NCI-H82 (cell line): ENCODE measurements around the gene ORC6.

Experiments
- DNase-seq: peaks from one replicate; lab custom pipeline; 2025; lab: John Stamatoyannopoulos, UW

The ORC6 gene

DNA sequence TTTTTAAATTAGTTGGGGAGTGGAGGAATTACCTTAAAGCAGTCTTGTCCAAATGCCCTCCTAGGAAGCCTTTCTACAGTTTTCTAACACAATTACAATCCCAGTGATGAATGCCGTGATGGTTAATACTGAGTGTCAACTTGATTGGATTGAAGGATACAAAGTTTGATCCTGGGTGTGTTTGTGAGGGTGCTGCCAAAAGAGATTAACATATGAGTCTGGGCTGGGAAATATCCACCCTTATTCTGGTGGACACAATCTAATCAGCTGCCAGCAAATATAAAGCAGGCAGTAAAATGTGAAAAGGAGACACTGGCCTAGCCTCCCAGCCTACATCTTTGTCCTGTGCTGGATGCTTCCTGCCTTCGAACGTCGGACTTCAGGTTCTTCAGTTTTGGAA, 12.2 kb downstream of the ORC6 start:
- DNase-seq: peak; percentile 56

DNA sequence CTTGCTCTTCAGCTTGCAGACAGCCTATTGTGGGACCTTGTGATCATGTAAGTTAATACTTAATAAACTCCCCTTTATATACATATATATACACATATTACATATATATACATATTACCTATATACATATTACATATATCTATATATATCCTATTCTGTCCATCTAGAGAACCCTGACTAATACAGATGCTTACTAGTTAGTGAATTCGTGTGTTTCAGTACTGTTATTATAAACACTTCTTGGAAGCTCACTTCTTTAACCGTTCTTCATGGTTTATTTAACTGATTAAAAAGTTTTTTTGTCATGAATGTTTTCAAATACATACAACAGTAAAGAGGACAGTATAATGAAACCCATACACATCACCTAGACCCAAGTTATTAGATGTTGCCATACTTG, 12.6 kb downstream of the ORC6 start:
- DNase-seq: no peak

DNA sequence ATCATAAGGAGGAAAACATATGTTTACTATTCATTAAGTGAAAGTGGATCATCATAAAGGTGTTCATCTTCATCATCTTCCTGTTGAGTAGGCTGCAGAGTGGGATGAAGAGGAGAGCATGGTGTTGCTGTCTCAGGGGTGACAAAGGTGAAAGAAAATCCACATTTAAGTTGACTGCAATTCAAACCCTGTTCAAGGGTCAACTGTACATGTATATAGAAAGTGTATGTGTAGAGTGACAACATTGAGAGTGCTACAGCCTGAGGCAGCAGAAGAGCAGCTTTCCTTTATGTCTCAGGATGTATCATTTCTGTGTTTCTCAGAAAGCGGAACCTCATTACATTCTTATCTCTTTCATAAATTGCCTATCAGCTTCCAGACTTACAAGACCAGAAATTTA, 17.2 kb downstream of the ORC6 start:
- no peak for DNase-seq

DNA sequence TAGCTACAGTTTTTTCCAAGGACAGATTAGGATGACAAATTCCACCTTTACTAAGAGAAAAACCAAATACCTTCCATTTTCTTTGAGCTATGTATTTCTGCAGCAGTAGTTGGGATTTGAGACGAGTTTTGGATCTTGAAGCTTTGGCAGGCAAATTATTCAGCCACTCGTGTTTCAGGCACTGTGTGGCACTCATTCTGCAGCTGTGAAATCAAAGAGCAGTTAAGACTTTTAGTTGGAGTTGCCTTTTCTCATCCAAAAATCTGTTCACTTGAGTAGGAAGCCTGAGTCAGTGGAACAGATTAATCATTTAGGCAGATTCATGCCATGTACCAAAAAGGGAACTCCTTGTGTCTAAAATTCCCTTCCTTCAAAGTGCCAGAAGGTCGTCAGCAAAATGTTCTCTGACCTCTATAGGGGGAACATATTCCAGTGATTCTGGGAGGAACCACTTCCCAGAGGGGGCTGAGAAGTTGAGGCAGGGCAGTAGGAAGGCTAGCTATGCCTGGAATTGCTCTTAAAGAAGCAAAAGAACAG, 20.1 kb downstream of the ORC6 start:
- no peak for DNase-seq

DNA sequence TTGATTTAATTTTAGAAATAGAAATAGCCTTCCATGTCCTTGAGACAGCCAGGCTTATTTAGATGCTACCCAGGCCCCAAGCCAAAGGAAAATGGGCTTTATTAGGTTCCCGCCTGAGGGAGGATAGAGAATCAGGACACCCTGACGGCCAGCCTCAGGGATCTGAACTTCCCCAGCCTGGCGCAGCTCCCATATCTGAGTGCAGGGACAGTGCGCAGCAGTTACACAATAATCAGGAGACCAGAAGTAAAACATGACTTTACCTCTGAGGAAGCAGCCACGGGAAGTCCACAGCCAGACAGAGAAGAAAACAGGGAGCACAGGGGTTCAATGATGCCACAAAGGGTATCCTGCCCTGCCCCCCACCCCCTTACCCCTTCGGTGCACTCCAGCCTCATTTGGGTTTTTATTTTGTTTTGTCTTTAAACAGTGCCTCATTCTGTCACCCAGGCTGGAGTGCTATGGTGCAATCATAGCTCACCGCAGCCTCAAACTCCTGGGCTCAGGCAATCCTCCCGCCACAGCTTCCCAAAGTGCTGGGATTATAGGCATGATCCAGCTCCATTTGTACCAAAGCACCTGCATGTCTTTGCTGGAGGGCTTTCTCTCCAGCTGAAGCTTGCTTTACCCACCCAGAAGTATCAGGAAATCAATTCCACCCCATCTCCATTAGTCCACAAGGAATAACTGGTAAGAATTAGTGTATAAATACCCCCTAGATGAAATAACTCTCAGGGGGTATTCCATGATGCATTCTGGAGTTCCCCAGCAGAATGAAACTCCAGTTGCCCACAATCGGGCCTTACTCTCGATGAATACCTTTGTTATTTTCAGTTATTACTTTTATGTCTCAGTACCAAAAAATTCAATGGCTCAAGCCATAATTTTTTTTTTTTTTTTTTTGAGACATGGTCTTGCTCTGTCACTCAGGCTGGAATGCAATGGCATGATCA, 21.9 kb downstream of the ORC6 start:
- no peak for DNase-seq

DNA sequence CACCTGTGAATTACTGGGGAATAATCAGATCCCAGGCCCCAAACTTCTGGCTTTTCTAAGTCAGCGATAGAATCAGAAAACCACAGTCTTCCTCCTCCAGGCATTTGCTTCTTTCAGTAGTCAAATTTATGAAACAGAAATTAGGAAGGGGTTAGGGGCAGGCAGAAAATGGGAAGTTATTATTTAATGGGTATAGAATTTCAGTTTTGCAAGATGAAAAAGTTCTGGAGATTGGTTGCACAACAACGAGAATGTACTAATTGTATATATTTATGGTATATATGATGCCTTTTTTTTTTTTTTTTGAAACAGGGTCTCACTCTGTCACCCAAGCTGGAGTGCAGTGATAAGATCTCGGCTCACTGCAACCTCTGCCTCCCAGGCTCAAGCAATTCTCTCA, 23.5 kb downstream of the ORC6 start:
- no peak for DNase-seq

DNA sequence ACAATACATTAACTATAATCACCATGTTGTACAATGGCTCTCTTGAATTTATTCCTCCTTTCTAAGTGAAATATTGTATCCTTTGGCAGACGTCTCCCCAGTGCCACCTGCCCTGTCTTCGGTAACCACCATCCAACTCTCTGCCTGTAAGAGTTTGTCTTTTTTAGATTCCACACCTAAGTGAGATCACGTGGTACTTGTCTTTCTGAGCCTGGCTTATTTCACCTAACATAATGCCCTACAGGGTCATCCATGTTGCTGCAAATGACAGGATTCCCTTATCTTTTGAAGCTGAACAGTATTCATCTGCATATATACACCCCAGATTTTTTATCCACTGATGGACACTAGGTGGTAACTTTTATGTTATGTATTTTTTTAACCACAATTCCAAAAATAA, 24.2 kb downstream of the ORC6 start:
- DNase-seq: no peak

DNA sequence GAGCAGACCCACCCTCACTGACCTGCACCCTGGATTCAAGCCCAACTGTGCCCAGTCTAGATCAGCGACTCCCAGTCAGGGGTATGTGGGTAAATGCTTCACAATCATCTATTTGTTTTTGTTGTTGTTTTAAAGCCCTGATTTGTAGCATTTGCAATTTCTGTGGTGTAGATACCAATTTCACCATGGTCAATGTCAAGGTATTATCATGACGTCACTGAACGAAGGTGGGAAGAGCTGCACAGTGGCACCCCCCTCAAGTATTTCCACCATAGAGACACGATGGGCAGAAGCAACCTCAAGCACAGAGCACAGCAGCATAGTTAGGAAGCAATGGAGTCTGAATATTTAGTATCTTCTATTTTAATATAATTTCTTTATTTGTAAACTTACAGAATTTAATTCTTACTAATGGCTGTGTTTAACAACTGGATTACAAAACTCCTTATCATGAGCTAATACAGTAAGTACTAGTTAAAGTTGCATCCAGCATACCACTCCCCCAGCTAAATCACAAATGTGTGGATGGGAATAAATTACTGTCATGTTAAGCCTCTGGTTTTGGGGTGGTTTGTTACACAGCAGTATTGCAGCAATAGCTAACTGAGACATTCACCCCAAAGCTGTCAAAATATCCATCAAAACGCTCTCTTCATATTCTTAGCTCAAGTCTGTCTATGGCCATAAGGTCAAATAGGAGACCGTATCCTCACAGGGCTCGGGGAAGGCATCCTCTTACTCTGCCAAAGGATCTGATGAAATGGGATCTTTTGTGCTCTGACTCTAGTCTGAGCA, 25.5 kb downstream of the ORC6 start:
- no peak for DNase-seq

DNA sequence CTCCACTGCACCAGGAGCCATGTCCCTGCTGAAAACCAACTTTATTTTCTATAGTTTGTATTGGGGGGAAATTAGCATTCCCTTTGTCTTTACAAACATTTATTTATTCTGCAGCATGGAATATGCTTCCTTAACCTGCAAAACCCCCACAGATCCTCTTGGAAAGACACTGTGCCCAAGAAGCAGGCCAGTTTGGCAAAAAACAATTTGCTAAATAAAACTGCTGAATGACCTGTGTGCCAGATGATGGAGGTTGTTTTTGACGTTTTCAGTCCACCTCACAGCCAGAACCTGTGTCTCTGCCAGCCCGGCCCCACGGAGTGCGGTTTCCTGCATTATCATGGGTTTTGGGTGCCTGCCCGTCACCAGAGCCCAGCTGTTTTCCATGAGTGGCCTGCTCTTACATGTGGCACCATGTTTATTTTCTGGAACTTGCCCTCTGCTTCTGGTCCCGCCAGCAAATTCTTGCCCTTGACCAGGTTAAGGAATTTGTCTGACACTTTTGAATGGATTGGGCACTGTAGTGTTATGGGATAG, 26.4 kb downstream of the ORC6 start:
- DNase-seq: no peak

DNA sequence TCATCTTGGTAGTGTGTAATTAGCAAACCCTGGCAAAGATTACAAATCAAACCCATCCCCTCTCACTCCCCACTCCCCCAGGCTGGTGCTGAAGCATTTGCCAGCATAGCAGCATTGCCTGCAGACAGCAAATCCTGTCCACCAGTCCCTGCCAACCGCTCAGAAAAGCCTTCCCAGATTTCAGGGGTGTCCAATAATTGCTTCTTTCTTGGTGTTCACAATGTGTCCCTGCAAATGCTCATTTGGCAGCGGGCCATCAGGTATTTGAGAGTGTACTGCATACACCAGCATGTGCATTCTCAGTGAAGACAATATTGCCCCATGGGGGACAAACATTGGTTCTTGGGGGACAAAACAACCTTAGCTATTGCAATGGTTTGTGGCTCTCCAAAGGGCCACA, 28.2 kb downstream of the ORC6 start:
- DNase-seq: no peak

DNA sequence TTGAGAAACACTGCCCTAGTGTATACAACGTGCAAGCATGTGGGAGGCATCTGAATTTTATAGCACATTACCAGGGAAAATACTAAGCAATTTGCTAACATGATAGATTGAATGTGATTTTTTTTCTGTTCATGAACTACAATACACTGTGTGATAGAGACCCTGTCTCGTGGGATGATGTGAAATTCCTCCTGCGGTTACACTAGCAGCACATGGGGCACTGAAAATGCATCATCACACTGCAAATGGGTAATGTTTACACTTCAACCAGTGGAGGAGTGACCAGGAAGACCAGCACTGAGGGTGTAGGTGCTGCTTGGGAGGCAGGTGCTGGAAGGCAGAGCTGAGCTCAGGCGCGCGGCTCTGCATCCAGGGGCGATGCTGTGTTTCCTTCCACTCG, 28.8 kb downstream of the ORC6 start:
- no peak for DNase-seq

DNA sequence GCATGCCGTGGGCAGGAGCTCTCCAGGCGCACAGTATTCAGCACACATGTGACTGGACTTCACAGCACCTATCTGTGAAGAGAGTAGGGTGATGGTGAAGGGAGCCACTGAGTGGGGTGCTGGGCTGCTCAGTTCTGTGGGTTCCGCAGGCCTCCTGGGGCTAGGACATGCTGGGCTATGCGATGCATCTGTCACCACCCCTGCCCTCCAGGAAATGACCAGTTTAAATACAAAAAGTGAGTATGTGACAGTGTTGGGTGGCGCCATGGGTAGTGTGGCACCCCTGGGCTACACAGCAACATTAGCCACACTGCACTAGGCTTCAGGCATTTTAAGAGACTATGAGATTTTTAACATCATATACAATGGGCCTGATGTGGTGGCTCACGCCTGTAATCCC, 30.1 kb downstream of the ORC6 start:
- DNase-seq: no peak

DNA sequence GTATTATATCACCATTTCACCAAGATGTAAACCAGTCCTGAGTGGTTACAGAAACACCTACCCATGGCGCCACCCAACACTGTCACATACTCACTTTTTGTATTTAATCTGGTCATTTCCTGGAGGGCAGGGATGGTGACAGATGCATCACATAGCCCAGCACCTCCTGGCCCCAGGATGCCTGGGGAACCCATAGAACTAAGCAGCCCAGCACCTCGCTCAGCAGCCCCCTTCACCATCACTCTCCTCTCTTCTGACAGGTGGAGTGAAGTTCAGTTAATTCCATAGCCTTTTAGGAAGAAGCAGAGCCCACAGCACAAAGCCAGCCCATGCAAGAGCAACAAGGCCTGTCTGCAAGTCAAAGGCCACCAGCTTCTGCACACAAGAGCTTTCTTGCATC, 31.2 kb downstream of the ORC6 start:
- DNase-seq: no peak

DNA sequence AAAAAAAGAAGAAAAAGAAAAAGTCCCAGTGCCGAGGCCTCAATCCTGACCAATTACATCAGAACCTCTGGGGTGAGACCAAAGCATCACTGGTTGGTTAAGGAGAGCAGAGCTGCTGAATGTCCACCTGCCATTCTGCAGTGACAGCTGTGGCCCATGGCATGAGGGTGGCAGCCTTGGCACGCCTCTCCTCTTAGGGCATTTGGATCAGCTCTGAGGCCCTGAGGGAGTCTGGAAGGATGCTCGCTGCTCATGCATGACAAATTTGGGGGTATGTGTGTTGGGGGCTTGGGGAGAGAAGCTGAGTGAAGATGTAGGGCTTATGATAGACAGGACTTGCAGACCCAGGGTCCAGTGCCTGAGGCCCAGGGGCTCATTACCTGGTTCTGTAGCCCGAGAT, 32.4 kb downstream of the ORC6 start:
- DNase-seq: no peak

DNA sequence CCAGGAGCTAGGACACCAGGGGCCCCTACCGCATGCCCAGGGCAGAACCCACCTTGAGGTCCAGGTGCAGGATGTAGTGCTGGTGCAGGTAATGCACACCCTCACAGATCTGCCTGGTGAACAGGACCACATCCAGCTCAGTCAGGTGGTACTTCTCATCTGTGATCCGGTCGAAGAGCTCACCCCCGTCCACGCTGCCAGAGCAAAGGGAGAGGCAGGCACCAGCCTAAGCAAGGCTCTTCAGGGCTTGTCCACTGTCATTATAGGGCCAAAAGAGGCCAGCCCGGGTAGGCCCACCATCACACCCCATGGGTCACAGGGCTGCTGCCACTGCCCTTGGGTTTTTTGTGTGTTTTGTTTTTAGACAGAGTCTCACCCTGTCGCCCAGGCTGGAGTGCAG, 37.7 kb downstream of the ORC6 start:
- no peak for DNase-seq

DNA sequence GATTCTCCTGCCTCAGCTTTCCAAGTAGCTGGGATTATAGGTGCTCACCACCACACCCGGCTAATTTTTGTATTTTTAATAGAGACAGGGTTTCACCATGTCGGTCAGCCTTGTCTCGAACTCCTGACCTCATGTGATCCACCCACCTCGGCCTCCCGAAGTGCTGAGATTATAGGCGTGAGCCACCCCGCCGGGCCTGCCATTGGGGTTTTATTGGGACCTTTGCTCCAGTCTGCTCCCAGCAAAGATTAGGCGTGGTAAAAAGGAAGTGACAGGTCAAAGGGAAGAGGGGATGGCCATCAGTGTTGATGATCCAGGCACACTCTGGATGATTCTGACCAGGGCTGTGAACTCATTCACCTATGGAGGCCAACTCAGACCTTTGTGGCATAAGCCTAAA, 38.2 kb downstream of the ORC6 start:
- no peak for DNase-seq

DNA sequence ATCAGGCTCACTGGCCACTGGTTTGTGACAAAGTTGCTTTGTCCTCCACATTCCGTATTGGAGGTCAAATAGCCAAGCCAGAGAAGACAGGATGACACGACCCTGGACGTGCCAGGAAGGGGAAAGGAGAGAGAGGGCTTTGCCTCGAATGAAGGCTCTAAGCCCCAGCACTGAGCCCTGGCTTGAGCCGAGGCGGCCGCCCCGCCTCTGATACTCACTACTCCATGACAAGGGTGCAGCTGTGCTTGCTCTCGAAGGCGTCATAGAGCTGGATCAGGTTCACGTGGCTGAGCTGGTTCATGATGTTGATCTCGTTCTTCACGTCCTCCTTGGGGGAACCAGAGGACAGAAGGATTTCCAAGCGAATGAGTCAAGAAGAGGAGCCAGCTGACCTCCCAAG, 39.3 kb downstream of the ORC6 start:
- no peak for DNase-seq

DNA sequence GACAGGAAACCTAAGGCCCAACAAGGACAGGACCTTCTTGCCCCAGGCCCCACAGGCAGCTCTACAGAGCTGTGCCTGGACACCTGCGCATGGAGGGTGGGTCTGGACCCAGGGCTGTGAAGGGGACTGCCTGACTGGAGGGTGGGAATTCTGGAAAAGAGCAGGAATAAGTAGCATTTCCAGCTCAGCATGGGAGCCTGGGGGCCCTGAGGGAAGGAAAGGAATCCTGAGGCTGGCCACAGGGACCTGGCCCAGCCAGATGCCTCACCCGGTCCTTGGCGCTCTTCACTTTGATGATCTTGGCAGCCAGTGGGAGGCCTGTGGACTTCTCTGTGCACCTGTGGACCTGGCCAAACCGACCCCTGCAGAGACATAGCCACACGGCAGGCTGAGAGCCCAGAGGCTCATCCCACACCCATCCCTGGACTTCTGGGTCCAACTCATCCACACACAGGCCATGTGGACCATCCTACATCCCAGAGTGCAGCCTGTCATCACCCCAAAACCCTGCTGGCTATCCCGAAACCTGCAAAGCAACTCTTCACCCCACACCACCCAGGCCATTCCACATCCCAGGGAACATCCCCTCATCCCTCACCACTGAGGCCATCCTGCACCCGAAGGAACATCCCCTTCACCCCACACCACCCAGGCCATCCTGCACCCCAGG, 40.0 kb downstream of the ORC6 start:
- DNase-seq: no peak

DNA sequence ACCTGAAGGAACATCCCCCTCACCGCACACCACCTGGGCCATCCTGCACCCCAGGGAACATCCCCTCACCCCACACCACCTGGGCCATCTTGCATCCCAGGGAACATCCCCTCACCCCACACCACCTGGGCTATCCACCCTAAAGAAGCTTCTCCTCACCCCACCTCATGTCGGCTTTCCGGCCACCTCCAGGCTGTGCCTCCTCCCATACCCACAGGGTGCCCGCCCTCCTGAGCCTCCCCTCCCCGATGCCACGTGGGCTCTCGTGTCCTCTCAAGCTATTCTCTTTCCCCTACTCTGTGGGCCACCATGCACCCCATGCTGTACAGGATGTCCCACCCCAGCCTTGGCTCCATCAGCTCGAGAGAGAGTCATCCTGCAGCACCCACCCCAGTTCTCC, 40.7 kb downstream of the ORC6 start:
- no peak for DNase-seq

DNA sequence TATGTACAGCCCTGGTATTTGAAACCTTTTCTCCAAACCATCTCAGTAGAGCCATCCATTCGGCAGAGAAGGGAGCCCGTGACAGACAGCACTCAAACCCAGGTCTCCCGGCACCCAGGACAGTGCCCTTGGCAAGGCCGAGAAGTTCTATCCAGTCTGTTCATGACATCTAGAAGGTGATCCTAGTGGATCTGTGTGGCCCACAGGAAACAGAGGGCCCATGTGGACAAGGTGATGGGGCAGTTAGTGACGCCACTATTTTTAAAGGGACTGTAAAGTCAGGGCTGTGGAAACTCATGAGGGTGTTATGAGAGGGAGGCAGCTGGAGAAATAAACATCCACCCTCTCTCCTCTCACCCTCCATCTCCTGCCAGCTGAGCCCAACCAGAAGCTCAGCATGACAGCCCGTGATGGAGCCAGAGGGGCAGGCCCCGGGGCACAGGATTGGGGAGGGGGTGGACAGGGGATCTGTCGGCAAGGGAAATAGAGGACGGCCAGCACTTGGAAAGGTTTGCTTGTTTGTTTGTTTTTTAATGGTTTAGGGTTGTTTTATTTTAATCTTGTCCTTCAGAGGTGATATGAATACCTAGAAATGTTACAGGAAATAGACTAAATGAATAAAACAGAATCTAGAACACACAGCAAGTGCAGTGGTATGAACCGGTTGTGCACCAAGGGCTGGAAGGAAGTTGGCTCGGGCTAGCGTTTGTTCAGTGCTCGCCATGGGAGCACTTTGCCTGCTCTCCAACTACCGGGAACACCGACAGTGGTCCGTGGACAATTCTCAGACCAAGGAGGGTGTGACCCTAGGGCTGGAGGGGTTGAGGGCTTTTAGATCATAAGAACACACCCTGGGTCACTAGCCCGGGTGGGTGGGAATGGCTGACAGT, 41.6 kb downstream of the ORC6 start:
- DNase-seq: no peak
